HG02759 (cell line): ENCODE measurements around the gene MRPL9.

Source experiments
- ATAC-seq: cut with Tn5 transposase; IDR thresholded peaks from one replicate; pipeline ENCODE4 v1.9.1; 2021; ENCODE audit warnings: mild to moderate bottlenecking, moderate library complexity; ENCODE audit not compliant: unreplicated experiment

The MRPL9 gene

DNA sequence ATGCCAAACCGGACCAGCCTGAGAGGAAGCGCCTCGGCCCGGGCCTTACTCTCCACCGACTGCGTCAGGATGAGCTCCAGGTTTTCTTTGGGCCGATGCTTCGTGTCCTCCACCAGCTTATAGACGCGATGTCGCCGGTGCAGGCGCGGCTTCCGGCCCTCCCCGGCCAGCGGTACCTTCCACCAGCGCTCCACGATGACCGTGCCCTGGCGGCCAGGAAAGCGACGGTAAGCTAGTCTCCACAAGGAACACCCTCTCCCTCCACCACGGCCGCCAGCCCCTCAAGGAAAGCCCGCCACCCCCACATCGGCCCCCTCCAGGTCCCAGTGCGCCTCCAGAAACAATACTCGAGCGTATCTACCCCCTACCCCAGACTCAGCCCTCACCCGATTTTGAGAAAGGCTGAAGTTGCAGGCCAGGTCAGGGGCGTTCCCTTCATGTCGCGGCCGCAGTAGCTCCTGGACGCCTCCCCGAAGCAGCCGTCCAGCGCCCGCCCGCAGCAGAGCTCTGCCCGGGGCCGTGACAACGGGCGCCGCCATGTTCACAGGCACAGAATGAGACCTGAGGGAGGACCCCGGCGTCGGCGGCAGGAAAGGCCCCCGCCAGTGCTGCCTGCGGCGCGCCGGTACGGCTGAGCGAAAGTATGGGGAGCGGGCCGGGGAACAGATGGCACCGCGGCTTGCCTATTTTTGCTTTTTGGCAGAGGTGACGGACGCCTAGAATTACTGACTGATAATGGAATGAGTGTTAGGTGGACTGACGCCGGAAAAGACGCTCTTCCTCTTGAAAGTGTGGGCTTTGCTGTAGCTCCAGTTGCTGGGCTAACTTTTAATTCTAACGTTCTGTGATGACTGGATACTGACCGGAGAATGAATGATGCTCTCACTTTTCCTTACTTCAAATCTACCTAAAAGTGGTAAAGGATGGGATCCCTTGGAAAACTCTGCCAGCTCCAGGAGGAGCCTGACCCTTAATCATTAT lies at the start of gene MRPL9:
Gene MRPL9 (minus strand): TSS at position 556 of the 981 bp plus-strand sequence. CDS start 17 bp downstream, at position 539.
- ATAC-seq: peak; percentile 98

DNA sequence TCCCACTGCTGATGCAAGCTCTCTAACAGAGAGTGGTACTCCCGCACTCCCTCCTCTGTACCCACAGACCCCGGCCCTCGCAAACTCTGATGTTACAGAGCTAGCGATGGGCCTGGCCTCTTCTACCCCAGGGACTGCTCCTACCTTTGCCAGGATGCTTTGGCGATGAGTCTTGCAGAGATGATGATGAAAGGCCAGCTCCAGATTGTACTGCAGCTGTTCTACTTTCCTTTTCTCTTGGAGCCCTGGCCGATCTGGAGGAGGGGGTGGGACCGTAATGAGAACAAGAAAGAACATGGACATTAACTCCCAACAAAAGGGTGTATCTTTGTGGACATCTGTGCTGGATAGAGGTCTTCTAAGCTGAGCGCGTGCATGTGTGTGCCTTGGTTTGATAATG lies 47.9 kb upstream of the MRPL9 start:
- no peak for ATAC-seq

DNA sequence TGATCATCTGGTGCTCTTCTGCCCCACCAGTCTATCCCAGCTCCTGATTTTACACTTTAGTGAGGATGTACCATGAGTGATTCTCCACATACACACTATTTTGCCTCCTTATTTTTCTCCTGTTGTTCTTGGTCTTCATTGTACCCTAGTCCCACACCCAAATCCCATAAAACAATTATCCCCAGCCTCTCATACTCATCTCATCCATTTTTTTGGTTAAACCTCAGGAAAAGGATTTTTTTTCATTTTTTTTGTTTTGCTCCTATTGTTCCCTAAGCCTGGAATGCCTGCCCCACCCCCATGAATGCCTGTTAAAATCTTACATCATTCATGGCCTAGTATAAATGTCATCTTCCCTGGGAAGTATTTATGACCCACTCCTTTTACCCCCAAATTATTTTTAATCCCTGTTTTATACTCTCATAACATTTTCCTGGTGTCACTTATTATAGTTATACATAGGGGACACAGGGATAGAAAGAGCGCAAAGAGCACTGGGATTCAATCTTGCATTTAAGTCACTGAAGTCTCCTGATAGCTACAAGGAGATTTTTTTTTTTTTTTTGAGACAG lies 46.8 kb upstream of the MRPL9 start:
- ATAC-seq: no peak

DNA sequence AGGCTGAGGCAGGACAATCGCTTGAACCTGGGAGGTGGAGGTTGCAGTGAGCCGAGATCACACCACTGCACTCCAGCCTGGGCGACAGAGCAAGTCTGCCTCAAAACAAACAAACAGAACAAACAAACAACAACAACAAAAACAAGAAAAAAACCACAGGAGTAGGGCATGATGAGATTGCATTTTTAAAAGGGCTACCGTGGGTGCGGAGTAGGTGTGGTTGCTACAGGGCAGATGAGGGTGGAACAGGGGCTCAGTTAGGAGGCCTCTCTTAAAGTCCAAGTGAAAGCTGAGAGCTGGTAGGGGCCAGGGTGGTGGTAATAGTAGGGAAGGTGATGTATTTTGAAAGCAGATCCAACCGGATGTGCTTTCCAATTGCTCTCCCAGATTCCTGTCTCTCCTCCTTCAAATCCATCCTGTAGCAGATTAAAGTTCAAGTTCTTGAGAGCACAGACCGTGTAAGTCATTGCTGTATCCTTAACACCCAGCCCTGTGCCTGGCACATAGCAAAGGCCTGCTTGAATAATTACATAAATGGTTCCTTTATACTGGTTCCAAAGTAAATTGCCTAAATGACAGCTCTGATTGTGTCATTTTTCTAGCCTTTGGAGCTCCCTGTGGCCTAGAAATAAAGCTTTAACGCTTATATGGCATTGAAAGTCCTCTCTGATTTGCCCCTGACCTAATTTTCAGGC lies 46.1 kb upstream of the MRPL9 start:
- ATAC-seq: no peak

DNA sequence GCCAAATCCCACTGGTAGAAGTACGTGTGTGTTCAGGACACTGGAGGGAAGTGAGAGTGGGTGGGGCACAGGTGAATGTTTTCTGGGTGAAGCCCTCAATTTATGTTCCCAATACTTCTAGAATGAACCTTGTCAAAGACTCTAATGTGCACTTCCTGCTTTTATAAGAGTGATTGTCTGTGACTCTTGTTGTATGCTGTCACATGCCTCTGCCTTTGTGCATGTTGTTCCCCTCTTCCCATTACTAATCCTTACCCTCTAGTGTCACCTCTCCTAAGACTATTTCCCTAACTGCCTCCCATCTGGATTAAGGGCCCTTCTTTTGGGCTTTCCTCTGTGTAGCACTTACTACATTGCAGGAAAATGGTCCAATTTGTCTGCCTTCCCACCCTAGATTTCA lies 44.5 kb upstream of the MRPL9 start:
- ATAC-seq: no peak

DNA sequence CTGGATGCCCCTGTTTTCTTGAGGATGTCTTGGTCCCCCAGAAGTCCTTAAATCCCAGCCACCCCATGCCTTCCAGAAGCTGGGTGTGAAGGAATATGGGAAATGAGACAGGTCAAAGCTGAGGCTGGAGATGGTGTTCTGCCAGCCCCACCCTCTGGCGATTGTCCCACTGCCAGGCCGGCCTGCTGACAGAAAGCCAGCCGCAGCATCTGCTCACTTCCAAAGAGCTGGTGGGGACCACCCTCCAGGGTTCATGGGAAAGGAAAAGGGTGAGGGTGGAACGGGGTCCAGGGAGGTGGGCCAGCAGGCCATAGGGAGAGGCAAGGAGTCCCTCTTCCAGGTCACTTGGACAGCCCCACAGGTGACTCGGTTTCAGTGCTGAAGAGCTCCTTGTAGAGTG lies 43.8 kb upstream of the MRPL9 start:
- no peak for ATAC-seq

DNA sequence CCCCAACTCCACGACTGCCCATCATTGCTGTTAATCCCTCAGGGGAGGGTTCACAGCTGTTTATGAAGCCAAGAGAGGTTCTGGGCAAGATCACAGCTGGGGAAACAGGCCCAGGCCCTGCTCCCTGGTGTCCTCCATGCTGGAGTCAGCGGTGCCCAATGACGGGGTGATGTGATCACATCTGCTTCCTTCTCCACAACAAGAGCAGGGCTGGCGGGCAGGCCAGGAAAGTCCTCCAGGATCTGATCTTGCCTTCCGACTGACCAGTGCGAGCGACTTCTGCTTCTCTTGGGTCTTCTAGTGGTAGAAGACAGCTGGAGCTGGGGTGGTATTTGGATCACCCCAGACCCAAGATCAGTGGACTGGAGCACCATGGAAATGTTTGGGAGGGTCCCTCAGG lies 42.9 kb upstream of the MRPL9 start:
- ATAC-seq: no peak

DNA sequence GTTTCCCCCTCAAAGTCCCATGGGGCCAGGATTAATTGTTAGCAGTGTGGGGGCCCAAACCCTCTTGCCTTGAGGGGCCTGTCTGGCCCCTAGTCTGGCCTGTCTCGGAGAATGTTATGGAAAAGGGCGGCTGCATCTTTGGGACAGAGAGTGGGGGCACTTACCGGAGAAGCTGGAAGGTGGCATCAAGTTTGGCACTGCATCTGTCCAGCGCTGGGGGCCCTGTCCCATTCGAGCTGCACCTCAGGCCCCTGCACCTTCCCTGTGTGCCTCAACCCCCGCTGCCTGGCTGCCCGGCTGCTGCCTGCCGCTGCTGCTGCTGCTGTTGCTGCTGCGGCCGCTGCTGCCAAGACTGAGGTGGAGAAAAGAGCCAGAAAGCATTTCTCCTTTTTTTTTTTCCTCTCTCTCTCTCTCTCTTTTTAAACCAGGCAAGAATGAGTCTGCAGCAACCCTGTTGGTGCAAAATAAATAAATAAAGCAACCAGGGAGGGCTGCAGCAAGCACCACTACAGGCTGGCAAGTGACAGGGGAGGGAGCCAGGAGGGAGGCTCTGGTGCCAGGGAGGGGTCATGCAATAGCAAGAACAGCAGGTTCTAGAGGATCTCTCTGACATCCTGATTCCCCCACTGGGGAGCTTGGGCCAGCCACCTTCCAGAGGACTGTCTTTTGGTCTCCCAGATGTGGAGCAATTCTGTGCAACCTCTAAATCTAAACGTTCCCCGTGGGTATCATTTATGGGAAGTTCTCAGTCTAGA lies 41.9 kb upstream of the MRPL9 start, which contains the start of gene LINGO4:
Gene LINGO4 (minus strand): TSS at position 354 of the 755 bp plus-strand sequence. CDS start 2,715 bp downstream, outside the sequence.
- ATAC-seq: no peak

DNA sequence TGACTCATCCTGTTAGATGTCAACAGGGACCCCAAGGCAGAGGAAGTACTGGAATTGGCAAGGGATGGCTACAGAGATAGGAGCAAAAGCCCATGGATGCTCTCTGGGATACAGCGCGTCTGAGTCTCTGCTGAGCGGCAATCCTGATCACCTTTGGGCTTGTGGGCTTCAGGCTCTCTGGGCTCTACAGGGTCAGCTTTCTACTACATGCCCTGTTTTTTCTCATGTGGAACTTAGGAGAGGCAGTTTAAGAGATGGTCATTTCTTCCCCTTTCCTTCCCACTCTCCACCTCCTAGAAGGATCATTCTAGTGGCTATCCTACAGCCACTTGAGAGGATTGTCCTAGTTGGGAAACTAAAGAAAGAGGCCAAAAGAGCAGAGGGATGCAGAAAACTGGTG lies 40.6 kb upstream of the MRPL9 start:
- ATAC-seq: no peak

DNA sequence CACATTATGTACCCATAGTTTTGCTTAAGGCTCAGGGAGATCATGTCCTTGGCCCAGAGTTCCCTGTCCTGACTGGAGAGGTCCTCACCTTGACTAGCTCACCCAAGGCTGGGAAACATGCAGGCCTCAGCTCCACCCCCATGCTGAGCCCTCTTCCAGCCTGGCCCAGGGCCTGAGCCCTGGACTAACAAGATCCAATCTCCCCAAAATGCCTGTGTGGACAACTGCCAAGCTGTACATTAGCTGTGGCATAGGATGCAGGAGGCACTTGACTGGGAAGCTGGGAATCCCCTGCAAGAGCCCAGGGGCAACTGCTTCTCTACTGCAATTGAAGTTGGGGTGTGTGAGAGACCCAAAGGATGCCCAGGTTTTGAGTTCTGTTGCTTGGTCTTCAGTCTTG lies 39.9 kb upstream of the MRPL9 start:
- no peak for ATAC-seq

DNA sequence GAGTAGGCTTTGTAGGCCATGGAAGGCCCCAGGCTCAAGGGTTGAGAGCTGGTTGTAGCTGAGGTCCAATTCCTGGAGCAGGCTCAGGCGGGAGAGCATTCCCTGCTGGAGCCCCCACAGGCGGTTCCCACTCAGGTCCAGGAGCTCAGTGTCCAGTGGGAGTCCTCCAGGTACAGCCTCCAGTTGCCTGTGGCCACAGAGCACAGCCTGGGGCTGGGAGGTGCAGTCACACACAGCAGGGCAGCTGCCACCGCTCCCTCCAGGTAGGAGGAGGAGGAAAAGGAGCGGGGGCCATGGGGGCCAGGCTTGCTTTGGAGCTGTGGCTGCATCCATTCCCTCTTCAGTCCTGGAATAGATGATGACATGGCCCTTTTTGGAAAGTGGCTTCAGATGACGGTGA lies 39.1 kb upstream of the MRPL9 start:
- no peak for ATAC-seq

DNA sequence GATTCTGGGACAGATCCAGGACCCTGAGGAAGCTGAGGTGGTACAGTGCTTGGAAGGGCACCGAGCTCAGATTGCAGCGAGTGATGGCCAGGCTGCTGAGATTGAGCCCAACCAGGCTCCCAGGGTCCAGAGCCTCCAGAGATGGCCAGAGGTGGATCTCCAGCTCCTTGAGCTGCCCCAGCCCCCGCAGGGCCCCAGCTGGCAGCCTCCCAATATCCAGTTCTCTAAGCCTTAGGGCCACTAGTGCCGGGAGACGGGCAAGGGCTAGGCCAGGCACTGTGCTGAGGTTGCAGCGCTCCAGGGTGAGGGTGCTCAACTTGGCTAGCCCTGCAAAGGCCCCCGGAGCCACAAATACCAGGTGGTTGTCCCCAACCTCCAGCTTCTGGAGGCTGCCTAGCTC lies 38.5 kb upstream of the MRPL9 start:
- ATAC-seq: no peak

DNA sequence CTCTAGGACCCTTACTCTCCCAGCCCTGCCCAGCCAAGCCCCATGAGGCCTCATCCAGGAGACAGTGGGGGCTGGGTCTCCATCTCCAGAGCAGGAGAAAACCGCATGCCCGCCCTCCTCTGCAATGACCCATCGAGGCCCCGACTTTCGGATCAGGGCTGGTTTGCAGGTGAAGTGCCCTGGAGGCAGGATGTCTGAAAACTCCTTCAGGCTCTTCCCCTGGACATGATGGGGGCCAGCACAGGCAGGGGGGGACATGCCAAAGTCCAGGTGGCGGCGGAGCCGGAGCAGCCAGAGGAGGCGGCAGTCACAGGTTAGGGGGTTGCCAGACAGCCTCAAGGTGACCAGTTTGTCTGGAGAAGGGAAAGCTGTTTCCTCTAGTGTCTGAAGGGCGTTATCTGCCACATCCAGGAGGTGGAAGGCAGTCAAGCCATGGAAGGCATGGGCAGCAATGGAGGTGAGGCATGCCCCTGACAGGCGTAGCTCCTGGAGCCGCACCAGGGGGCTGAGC lies 38.1 kb upstream of the MRPL9 start:
- ATAC-seq: no peak

DNA sequence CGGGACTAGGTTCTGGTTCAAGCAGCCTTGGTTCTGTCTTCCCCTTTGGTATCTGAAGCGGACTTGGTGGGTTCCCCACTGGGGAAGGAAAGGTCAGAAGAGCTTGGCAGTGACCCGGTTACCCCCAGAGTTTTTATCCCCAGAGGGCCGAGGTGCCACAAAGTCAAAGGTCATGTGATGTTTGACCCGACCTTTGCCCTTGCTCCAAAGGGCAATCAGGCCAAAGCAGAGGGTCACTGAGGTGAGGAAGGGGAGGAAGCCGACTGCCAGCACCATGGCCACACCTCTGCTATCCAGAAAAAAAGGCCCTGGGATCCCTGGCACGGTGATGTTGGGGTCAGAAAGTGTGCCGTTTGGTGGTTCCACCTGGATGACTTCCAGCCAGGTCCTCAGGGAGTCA lies 37.5 kb upstream of the MRPL9 start:
- no peak for ATAC-seq

DNA sequence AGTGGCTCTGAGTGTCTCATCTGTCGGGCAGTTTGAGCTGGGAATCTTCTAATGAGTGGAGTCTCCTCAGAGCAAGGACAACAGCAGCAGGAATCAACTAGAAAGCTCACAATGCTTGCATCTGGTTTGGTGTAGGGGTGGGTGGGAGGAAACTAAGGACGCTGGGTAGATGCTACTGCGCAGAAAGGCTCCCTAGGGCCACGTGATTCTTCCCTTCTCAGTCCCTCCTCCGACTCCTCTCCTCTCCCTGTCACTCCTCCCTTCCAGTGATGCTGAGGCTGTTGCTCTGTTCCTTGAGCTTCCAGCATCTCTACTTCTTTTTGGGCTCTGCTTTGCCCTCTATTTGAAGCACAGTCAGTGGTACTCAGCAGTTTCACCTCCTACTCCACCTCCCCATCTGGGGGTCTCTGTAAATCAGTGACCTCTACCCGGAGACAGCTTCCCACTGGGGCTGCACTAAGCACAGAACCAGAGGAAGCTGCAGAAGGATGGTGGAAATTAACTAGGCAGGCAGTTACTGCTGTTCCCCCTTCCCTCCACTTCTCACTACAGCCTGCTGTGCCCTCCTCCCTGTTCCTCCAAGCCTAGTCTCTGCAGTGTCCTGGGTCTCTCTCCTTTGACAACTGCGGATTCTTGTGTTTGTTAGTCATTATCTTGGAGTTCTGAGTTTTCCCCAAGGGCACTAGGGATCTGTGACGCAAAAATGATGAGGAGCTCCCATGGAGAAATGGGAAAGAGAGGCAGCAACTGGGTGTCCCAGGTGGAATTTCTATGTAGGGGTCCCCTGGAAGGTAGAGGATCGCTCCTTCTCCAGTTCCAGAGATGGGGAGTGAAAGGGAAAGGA lies 36.1 kb upstream of the MRPL9 start:
- no peak for ATAC-seq

DNA sequence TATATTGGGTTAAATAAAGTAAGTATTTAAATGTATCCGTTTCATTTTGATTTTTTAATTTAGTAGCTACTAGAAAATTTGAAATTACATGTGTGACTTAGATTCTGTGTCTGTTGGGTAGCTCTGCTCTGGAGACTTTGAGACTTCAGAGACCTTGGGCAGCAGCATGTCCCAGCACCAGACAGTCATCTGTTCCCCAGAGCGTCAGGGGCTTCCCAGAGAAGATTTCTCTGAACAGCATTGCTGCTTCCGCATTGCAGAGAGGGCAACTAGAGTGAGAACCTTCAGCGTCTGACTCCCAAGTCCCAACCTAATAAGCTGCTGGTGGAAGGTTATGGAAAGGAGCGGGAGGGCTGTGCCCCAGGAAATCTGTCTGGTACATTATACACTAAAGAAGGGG lies 35.3 kb upstream of the MRPL9 start:
- ATAC-seq: no peak

DNA sequence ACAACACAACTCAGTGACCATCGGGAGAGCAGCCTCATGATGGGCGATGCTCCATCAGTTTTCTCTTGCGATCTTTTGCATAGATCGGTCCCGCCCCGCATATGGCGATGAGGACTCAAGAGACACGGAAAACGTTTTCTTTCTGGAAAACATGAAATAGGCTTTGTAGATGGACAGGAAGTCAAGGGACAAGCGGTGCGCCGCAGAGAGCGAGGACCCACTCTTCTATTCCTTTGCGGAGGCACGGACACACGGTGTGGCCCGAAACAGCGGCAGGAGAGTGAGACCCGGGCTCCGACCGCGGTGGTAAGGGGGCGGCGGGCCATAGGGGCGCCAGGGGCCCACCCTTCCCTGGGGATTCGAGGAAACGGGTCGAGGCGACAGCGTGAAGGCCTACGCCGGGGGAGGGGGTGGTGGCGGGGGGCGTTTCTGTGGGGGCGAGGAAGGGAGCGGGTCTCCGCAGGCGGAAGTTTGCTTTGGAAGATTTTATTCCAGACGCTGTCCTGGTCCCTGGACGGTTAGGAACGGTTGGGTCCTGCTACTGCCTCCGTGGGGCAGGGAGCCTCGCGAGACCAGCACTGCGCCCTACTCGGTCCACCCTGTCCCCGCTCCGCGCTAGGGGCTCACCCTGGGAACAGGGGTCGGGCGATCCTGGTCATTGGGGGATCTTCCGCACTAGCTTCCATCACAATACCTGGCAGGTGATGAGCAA lies 27.8 kb upstream of the MRPL9 start:
- no peak for ATAC-seq

DNA sequence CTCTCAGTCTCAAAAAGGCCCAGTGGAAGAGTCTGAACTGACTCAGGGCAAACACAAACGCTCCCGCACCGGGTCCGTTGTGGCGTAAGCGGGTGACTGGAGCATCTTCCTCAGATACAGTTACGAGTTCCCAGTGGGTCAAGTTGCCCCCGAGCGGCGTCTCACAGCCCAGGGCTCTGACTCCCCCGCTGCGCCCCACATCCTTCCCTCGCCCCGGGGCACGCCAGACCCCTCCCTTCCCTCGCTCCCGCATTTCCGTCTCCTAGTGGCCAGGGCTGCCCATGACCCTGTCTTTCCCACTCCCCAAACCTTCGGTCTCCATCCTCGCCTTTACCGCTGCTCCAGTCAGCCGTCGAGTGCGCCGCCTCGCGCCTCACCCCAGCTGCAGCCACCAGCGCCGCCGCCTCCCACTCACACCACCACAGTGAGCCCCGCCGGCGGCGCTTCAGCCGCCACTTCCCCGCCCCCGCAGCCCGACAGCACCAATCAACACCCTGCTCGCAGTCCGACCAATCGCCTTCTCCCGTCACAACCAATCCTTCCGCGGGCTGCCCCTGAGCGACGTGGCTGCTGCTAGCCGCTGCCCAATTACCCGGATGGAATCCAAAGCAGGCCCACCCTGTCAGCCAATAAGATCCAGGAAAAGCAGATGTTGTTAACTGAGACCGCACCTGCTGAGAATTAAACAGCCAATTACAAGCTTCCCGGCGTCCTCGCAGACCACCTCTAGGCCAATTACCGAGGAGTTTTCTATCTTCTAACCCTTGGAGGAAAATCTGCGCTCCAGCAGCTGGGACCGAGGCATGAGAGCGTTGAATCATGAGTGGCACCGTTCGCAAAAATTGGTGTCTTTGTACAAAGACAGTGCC lies 27.0 kb upstream of the MRPL9 start, which contains the start of gene TDRKH:
Gene TDRKH (minus strand): TSS at position 430 of the 869 bp plus-strand sequence. CDS start 7,478 bp downstream, outside the sequence.
- peak; percentile 97 for ATAC-seq
